Liver (tissue), 9 donors: ENCODE measurements around the gene GRID1. TPM values are rescaled to one million over a fixed set of nuclear protein-coding genes. Genes with fewer than 3 reads are reported as not detected.

Source experiments
- DNase-seq: peaks from one replicate; pipeline ENCODE4 v3.0.0-alpha.2; 2017; ENCODE audit warnings: low spot score
- H3K27ac ChIP-seq, 2 donors: one replicate each; pipeline ENCODE4 v1.7.0; 2013; ENCODE audit warnings: inconsistent platforms in 2 of 2, low read length in 2 of 2, control low read depth in 1 of 2, low read depth in 1 of 2, mild to moderate bottlenecking in 1 of 2
- H3K27me3 ChIP-seq, 4 donors: one replicate each; pipeline versions ENCODE4 v1.6.1 to v1.7.0; 2013; ENCODE audit warnings: low read length in 3 of 4, inconsistent platforms in 1 of 4, mild to moderate bottlenecking in 1 of 4, moderate library complexity in 1 of 4; ENCODE audit not compliant: control insufficient read depth in 4 of 4, insufficient read depth in 4 of 4
- H3K36me3 ChIP-seq, 4 donors: one replicate each; pipeline versions ENCODE4 v1.6.1 to v1.7.0; 2013; ENCODE audit warnings: low read length in 3 of 4, mild to moderate bottlenecking in 3 of 4, low read depth in 1 of 4, moderate library complexity in 1 of 4; ENCODE audit not compliant: control insufficient read depth in 4 of 4, insufficient read depth in 3 of 4
- H3K4me1 ChIP-seq, 4 donors: one replicate each; pipeline versions ENCODE4 v1.6.1 to v1.7.0; 2013; ENCODE audit warnings: low read length in 3 of 4, mild to moderate bottlenecking in 3 of 4, moderate library complexity in 1 of 4; ENCODE audit not compliant: control insufficient read depth in 4 of 4, insufficient read depth in 4 of 4
- H3K4me3 ChIP-seq, 3 donors: one replicate each; pipeline versions ENCODE4 v1.6.1 to v1.7.0; 2013; ENCODE audit warnings: low read length in 3 of 3, control low read depth in 1 of 3, low read depth in 1 of 3, mild to moderate bottlenecking in 1 of 3
- H3K9ac ChIP-seq, 2 donors: one replicate each; pipeline ENCODE4 v1.7.0; 2013; ENCODE audit warnings: low read length in 2 of 2, mild to moderate bottlenecking in 2 of 2, moderate library complexity in 2 of 2, control low read depth in 1 of 2, low read depth in 1 of 2
- H3K9me3 ChIP-seq, 4 donors: one replicate each; pipeline versions ENCODE4 v1.6.1 to v1.7.0; 2013; ENCODE audit warnings: low read length in 3 of 4; ENCODE audit not compliant: control insufficient read depth in 4 of 4
- ATF3 ChIP-seq: IDR thresholded peaks from 2 replicates; pipeline ENCODE4 v1.6.1; 2016; ENCODE audit warnings: antibody characterized with exemption
- CTCF ChIP-seq: fragments of 150-350 bp; IDR thresholded peaks from 2 replicates; pipeline ENCODE4 v1.5.1; 2017; ENCODE audit warnings: improper control_type of control experiment, low read depth, low read length; ENCODE audit not compliant: missing input control
- EGR1 ChIP-seq, 2 donors: IDR thresholded peaks; 2 replicates each; pipeline ENCODE4 v1.6.1; 2016 to 2018; ENCODE audit warnings: antibody characterized with exemption in 2 of 2, low read depth in 2 of 2
- FOXA1 ChIP-seq: IDR thresholded peaks from 2 replicates; pipeline ENCODE4 v1.6.1; 2016; ENCODE audit warnings: antibody characterized with exemption
- FOXA2 ChIP-seq: IDR thresholded peaks from 2 replicates; pipeline ENCODE4 v1.6.1; 2016; ENCODE audit warnings: antibody characterized with exemption
- GABPA ChIP-seq, 2 donors: IDR thresholded peaks in 1 of 2; conservative IDR thresholded peaks in 1 of 2; 2 replicates each; pipeline ENCODE4 v1.6.1; 2016; ENCODE audit warnings: antibody characterized with exemption in 2 of 2, mild to moderate bottlenecking in 1 of 2, moderate library complexity in 1 of 2
- HNF4A ChIP-seq, 2 donors: conservative IDR thresholded peaks; 2 replicates each; pipeline ENCODE4 v1.6.1; 2016; ENCODE audit warnings: antibody characterized with exemption in 2 of 2, mild to moderate bottlenecking in 2 of 2
- HNF4G ChIP-seq: IDR thresholded peaks from 2 replicates; pipeline ENCODE4 v1.6.1; 2016; ENCODE audit warnings: antibody characterized with exemption
- JUND ChIP-seq, 2 donors: IDR thresholded peaks; 2 replicates each; pipeline ENCODE4 v1.6.1; 2016; ENCODE audit warnings: antibody characterized with exemption in 2 of 2
- MAX ChIP-seq: IDR thresholded peaks from 2 replicates; pipeline ENCODE4 v1.6.1; 2016; ENCODE audit warnings: antibody characterized with exemption
- NR2F2 ChIP-seq: IDR thresholded peaks from 2 replicates; pipeline ENCODE4 v1.6.1; 2016; ENCODE audit warnings: antibody characterized with exemption
- RAD21 ChIP-seq, 2 donors: IDR thresholded peaks; 2 replicates each; pipeline ENCODE4 v1.6.1; 2016; ENCODE audit warnings: antibody characterized with exemption in 2 of 2, mild to moderate bottlenecking in 2 of 2
- REST ChIP-seq: IDR thresholded peaks from 2 replicates; pipeline ENCODE4 v1.6.1; 2016; ENCODE audit warnings: antibody characterized with exemption, mild to moderate bottlenecking
- RXRA ChIP-seq, 2 donors: IDR thresholded peaks; 2 replicates each; pipeline ENCODE4 v1.6.1; 2017 to 2018; ENCODE audit warnings: antibody characterized with exemption in 2 of 2, mild to moderate bottlenecking in 1 of 2
- SP1 ChIP-seq: IDR thresholded peaks from 2 replicates; pipeline ENCODE4 v1.6.1; 2018; ENCODE audit warnings: antibody characterized with exemption, mild to moderate bottlenecking
- TAF1 ChIP-seq: conservative IDR thresholded peaks from 2 replicates; pipeline ENCODE4 v1.6.1; 2016; ENCODE audit warnings: antibody characterized with exemption, mild to moderate bottlenecking
- YY1 ChIP-seq: IDR thresholded peaks from 2 replicates; pipeline ENCODE4 v1.6.1; 2016; ENCODE audit warnings: antibody characterized with exemption, mild to moderate bottlenecking
- ZBTB33 ChIP-seq: IDR thresholded peaks from 2 replicates; pipeline ENCODE4 v1.6.1; 2016; ENCODE audit warnings: antibody characterized with exemption
- WGBS: extraction: QIAGEN DNeasy Blood & Tissue Kit; methylation state at CpG from one replicate; pipeline ENCODE4 v1.1.7; 2013; 5-methylcytosine and 5-hydroxymethylcytosine counted together
- polyA plus RNA-seq, 2 donors: library from polyadenylated mRNA; stranded (reverse) in 1 of 2; unstranded in 1 of 2; fragments of 200-250 nt in 1 of 2; fragments of >200 nt in 1 of 2; fragmentation: Nextera tagmentation in 1 of 2; extraction: Ambion mirVana in 1 of 2; gene quantifications; one replicate each; pipeline versions ENCODE4 v1.2.1 to v1.2.3, GENCODE V29; 2013 to 2015
- total RNA-seq, 2 donors: library from RNA; depleted of rRNA; stranded (reverse); fragments of >200 nt; gene quantifications; one replicate each; pipeline ENCODE4 v1.2.3, GENCODE V29; 2014
- donor health status: healthy.
- donor health status: healthy.
- donor health status: healthy.
- donor health status: healthy.
- donor health status: healthy.

Gene GRID1
- total and polyA plus RNA-seq, 4 donors, result 0.09 to 0.17 (median 0.14) TPM; not detected in 1

- no peak for DNase-seq
- TF ChIP-seq CTCF (no peak), EGR1 (IDR thresholded peaks at IDR 0.05; ENCODE audit: low read depth in 2 of 2) (no peak), ZBTB33 (no peak), JUND (IDR thresholded peaks at IDR 0.05) (no peak), REST (no peak), HNF4G (no peak), FOXA2 (no peak), YY1 (no peak), ATF3 (no peak), NR2F2 (no peak), GABPA (IDR thresholded peaks at IDR 0.05 in 1 of 2, conservative IDR thresholded peaks at IDR 0.05 in 1 of 2) (no peak), RXRA (IDR thresholded peaks at IDR 0.05) (no peak), TAF1 (no peak), HNF4A (conservative IDR thresholded peaks at IDR 0.05) (no peak), SP1 (no peak), FOXA1 (no peak), RAD21 (IDR thresholded peaks at IDR 0.05) (no peak), MAX (no peak)
- 81% methylated on average over 5 of the region's 5 CpGs for WGBS
Observed at GRCh38 chr10:86045896-86046295, 320.7 kb downstream of the GRID1 start.

GRCh38 chr10:86044029-86044428 is 322.6 kb downstream of the GRID1 start:
- Histone ChIP-seq H3K4me1 (no peaks in the 10 kb centered on the region), H3K27ac (no peak overlapping the region), H3K27me3 (no peaks in the 10 kb centered on the region), H3K4me3 (no peak overlapping the region), H3K9me3 (no peaks in the 10 kb centered on the region), H3K9ac (no peak overlapping the region), H3K36me3 (no peaks in the 10 kb centered on the region)
- 69% methylated on average over 2 of the region's 2 CpGs for WGBS
- no peak for TF ChIP-seq HNF4G
- TF ChIP-seq FOXA1, result no peak
- TF ChIP-seq JUND (IDR thresholded peaks at IDR 0.05), result no peak
- no peak for TF ChIP-seq CTCF
- no peak for TF ChIP-seq NR2F2
- no peak for DNase-seq

More at GRCh38 chr10:86045896-86046295, 320.7 kb downstream of the GRID1 start:
- H3K9ac ChIP-seq, result no peak overlapping the region
- H3K27ac ChIP-seq, result no peak overlapping the region
- no peaks in the 10 kb centered on the region for H3K9me3 ChIP-seq
- no peaks in the 10 kb centered on the region for H3K4me1 ChIP-seq
- H3K36me3 ChIP-seq, result no peaks in the 10 kb centered on the region
- H3K27me3 ChIP-seq, result no peaks in the 10 kb centered on the region
- no peak overlapping the region for H3K4me3 ChIP-seq
